NCI-H2196 (cell line): Measurements from ENCODE around the gene STAG2.
"Not testable (repeated sequence)": the region's sequence is repeated elsewhere in the genome, so short reads cannot be mapped to it uniquely, and the experiment has no call there.

Experiments used
- DNase-seq: peaks from one replicate; lab custom pipeline; 2025; ENCODE audit not compliant: unreplicated experiment; lab: John Stamatoyannopoulos, UW

Gene STAG2

DNA sequence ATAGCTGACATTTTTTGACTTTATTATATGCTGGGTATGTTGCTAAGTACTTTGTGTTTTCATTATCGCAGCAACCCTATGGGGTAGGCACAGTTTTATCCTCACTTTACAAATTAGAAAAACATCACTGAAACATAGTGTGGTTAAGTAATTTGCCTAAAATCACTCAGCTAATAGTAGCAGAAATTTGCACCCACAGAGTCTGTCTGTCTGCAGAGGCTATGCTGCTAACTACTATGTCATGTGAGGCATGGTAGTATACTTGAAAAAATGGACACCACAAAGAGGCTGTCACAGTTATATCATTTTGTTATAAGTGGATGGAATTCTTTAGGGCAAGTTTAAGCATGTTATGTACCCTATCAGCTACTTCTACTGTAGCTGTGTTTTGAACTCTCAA is 69.0 kb downstream of the STAG2 start:
- DNase-seq, result no peak

DNA sequence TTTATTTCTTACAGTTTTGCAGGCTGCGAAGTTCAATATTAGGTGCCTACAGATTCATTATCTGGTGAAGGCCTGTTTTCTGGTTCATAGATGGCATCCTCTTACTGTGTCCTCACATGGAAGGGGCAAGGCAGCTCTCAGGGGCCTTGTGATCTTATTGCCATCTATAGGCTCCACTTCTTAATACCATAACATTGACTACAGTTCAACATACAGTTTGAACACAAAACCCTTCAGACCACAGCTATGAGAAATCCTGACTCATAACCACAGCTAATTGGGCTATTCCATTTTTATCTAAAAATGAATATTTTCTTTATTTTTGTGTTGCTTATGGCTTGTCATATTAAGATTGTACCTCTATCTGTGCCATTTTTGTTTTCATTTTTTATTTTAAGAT is 72.3 kb downstream of the STAG2 start:
- no peak for DNase-seq

DNA sequence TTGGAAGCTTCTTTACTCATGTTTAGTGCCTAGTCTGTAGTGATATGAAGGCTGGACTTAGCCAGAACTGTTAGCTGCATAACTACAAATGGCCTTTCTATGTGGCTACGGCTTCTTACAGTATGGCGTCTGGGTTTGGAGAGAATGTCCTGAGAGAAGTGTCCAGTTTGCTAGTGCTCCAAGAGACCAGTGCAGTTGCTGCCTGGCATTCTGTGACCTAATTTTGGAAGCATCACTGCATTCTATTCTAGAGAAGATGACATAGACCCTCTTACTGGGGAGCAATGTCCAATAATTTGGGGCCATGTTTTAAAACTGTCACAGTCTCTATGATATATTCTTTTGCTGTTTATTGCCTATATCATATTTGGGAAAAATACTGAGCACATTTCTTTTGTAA is 74.2 kb downstream of the STAG2 start:
- no peak for DNase-seq

DNA sequence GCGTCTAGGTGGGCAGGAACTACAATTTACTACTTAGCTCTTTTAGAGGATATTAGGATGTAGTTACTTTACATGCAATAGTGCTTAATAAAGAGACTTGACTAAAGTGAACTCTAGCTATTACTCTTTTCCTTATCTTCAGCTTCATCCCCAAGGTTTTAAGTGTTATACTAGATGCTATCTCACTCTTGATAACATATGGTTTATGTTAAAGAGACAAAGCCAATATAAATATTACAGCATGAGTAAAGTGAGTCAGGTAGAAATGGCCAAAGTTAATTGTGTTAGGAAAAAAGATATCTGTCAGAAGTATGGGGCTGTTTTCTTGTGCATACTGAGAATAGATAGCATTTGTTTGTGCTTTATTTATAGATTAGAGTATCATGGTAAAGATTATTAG is 80.5 kb downstream of the STAG2 start:
- no peak for DNase-seq

DNA sequence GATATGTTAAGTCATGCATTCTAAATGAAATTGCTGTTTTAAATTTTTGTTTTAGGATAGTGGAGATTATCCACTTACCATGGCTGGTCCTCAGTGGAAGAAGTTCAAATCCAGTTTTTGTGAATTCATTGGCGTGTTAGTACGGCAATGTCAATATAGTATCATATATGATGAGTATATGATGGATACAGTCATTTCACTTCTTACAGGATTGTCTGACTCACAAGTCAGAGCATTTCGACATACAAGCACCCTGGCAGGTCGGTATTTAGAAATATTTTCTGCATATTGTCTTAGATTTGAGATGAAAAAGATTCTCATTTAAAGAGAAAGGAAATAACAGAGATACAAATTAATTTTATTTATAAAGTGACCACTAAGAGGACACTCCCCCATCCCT is 83.6 kb downstream of the STAG2 start:
- DNase-seq, result no peak

DNA sequence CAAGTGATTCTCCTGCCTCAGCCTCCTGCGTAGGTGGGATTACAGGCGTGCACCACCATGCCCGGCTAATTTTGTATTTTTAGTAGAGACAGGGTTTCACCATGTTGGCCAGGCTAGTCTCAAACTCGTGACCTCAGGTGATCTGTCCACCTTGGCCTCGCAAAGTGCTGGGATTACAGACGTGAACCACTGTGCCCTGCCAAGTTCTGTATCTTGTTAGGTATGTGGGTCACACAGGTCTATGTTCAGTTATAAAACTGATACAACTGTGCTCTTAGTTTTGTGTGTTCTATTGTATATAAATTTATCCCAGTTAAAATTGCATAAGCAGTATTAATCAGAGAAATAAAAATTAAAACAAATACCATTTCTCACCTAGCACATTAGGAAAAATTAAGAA is 122.9 kb downstream of the STAG2 start:
- not testable (repeated sequence) for DNase-seq

DNA sequence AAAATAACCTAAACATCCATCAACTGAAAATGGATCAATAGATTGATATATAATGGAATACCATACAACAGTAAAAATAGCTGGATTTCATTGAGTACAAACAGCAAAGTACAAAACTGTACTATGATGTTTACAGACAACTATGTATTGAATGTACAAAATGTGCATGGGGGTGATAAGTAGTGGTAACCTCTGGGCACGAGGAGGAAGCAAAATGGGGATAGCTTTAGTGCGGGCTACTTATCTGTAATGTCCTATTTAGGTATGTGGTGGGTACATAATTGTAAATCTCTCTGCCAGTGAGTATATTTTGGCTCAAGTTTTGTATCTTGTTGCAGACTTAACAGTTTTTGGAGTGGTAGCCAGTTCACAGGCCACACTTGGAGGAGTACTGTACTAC is 123.6 kb downstream of the STAG2 start:
- no peak for DNase-seq

DNA sequence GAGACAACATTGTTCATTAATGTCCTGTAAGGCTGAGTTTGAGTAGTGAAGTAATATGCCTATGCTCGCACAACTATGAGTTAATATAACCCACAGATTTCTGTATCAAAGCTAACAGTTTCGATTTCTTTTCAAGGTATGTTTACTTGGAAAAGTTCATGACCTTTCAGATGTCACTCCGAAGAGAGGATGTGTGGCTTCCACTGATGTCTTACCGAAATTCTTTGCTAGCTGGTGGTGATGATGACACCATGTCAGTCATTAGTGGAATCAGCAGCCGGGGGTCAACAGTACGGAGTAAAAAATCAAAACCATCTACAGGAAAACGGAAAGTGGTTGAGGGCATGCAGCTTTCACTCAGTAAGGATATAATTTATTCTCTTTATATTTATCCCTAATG is 124.9 kb downstream of the STAG2 start:
- no peak for DNase-seq

DNA sequence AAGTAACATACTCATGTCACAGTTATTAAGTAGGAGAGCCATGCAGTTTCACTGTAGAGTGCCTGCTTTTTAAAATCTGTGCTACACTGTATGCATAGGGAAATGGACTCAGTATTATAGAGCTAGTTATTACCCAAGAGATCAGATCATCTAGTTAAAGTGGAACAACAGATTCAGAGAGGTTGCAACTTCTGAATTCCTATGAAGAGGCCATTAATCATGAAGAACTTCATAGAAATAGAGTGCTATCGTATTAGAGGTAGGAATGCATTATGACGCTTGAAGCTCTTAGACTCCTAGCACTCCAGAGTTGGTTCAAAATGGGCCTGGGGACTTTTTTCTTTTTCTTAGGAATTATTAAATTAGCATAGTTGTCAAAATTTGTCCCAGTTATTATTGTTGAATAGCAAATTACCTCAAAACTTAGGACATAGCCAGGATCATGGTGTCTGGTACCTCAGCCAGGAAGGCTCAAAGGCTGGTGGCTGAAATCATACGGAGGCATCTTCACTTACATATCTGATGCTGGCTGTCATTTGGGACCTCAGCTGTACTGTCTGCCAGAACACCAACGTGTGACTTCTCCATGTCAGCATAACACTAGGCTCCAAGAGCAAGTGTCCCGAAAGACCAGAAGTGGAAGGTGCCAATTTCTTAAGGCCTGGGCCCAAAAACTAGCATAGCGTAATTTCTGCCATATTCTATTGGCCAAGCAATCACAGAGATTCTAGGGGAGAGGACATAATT is 125.7 kb downstream of the STAG2 start:
- DNase-seq, result no peak

DNA sequence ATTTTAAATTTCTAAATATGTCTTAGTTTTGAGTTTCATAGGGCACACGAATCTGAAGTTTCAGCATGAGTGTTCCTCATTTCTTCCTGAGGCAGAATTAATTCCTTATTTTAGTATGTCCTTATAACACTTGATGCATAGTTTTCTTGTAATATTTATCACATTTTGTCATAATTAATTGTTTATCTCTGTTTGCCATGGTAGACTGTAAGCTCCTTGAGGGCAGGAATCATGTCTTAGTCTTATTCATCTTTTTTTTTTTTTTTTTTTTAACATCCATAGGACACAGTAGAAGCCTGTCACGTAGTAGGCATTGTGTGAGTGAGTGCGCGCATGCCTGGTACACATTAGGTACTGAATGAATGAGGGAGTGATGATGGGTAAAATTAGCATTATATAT is 131.7 kb downstream of the STAG2 start:
- DNase-seq, result no peak

DNA sequence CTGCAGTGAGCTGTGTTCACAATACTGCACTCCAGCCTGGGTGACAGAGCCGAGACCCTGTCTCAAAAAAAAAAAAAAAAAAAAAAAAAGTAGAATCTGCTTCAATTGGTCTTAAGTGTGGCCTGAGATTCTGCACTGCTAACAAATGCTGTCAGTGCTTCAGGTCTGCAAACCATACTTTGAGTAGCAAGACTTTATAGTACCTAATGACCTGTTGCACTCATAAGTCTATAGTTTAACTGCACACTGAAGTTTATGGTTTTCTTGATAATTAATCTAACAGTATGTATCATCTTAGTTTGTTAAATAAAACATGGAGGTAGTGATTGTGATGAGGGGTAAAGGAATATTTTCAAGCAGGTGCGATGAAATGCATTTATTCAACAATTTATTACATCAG is 135.6 kb downstream of the STAG2 start:
- no peak for DNase-seq

DNA sequence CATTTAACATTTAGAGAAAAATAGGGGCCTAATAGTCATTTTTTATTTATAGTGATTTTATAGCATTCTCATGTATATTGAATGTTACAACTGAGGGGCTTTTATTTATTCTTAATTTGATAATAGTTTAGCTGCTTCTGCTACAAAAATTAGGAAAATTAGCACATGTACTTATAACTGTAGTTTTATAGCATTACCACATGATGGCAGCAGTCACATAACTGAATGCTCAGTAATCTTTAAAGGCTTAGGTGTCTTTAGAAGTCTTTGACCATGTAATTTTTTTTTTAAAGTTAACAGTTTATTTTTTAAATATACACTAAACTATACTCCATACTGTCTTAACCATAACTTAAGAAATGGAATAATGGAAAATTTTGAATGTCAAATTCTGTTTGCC is 136.6 kb downstream of the STAG2 start:
- DNase-seq, result peak; percentile 1

DNA sequence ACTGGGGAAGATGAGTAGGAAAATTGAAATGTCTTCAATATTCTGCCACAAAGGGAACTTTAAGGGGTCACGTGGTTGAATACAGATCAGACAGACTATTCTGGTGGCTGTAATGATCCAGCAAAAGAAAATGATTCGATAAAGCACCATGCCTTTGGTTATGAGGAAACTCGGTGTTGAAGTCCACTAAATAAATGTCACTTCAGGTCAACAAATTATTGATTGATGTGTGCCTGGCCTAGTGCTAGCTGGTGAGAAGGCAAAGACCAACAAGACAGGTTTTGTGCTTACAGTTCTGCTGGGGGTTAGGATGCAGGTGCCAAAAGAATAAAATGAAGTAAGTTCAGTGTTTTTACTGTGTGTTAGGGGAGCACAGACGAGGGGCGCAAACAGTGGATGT is 142.5 kb downstream of the STAG2 start:
- no peak for DNase-seq

DNA sequence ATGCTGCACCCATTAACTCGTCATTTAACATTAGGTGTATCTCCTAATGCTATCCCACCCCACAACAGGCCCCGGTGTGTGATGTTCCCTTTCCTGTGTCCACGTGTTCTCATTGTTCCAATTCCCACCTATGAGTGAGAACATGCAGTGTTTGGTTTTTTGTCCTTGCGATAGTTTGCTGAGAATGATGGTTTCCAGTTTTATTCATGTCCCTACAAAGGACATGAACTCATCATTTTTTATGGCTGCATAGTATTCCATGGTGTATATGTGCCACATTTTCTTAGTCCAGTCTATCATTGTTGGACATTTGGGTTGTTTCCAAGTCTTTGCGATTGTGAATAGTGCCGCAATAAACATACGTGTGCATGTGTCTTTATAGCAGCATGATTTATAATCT is 143.0 kb downstream of the STAG2 start:
- DNase-seq, result not testable (repeated sequence)

DNA sequence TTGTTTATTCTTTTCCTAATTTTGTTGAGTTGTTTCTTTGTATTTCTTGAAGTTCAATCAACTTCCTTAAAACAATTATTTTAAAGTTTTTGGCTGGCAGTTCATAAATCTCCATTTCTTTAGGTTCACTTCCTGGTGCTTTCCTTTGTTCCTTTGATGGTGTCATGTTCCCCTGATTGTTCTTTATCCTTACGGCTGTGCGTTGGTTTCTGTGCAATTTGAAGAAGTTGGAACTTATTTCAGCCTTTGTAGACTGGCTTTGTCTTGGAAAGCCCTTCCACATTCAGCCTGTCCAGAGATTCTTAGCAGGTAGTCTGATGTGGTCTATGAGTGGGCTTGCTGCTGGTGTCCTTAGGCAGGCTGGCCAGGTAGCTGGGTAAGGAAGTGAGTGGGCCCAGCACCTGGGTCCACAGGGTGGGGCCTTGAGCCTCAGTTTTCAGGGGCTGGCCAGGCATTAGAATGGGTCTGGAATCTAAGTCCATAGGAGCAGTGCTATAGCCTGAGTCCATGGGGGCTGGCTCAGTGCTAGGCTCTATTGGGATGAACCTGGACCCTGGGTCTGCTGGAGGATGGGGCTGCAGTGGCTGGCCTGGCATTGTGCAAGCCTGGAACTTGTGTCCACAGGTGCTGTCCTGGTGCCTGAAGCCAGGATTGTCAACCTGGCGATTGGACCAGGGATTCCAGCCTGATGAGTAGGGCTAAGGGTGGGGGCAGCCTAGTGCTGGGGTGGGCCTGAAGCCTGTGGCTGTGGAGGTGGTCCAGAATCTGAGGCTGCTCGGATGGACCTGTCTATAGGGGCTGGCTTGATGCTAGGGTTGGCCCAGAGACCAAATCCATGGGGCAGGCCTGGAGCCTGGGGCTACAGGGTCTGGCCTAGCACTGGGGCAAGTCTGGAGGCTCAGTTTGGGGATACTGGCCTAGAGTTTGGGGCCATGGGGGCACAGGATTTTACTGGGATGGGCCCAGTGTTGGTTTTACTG is 152.4 kb downstream of the STAG2 start:
- DNase-seq, result no peak

DNA sequence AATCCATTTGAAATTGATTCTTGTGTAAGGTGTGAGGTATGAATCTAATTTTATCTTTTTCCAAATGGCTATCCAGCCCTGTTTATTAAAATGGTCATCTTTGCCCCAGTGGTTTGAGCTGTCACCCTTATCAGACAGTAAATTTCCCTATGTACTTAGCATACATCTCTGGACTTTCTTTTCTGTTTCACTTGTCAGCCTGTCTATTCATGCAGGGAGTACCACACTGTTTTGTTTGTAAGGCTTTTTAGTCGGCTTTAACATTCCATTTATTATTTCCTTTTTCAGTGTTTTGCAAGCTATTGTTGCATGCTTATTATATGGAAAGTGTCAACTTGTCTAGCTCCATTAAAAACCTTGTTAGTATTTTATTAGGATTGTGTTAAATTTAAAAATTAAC is 155.8 kb downstream of the STAG2 start:
- no peak for DNase-seq

DNA sequence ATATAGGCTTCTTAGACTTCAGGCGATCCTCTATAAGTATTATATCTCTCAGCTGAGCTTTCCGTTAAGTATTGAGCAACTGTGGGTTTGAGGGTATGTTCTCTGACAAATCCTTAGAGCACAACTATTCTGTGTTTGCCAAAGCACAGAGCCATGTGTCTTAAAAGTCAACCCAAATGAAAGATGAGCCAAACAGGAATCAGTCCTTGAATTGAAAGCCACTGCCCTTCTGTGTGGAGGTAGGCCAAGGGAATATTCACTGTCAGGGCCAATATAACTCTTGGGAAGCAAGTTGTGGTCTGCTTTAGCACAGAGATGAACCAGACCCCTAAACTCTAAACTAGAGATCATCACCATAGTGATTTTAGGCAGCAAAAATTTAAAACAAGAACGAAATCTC is 164.0 kb downstream of the STAG2 start:
- no peak for DNase-seq

DNA sequence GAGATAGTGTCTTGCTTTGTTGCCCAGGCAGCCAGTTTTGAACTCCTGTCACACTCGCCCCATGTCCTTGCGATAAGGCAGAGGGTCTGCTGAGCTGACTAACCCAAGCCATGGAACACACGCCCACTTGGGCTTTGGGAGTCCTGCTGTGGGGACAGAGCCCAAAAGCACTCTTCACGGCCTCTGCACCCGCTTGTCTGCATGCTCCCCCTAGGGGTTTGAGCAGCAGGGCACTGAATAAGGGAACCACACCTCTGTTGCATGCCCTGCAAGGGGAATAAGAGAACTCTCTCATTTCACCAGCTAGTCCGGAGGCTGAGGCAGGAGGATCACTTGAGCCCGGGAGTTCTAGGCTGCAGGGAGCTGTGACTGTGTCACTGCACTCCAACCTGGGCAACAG is 166.0 kb downstream of the STAG2 start:
- DNase-seq, result no peak

DNA sequence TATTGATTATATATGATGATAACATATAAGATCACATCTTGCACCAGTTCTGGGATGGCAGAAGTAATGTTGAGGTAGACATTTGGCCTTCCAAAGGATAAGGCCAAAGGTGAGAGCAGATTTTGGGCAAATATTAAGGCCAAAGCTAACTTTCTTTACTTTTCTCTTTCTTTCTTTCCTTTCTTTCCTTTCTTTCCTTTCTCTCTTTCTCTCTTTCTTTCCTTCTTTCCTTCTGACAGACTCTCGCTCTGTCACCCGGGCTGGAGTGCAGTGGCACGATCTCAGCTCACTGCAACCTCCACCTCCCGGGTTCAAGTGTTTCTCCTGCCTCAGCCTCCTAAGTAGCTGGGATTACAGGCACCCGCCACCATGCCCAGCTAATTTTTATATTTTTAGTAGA is 170.9 kb downstream of the STAG2 start:
- not testable (repeated sequence) for DNase-seq

DNA sequence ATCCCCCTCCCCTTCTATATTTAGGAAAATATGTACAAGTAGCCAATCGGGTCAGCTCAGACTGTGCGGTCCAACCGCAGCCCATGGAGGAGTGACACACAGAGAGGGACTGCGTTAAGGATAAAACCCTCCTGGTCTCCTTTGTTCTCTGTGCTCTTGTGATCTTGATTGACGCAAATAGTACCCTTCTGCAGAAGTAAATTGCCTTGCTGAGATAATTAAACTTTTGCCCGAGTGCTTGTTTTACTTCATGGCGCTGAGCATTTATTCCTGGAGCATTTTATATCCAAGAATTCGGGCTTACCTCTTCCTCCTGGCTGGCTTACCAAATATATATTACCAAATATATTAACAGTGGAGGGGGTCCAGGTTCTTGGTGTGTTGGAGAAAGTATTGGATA is 184.2 kb downstream of the STAG2 start:
- no peak for DNase-seq

DNA sequence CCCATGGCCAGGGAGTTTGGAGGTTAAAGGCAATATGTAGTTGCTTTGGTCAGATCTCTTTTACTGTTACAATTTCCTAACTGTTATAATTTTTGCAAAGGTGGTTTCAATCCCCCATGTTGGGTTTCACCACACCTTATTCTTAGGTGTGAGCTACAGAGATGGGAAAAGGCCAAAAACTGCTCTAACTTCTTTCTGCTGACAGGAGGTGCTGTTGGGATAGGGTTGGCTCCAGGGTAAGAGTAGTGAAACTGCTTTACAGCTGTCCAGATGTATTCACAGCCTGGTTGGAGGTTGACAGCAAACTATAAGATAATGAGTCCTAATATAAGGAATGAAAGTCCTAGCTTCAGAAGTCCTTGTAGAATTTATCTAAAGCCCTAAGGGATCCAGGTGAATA is 189.7 kb downstream of the STAG2 start:
- DNase-seq, result no peak
